Ovary (tissue), 9 donors: ENCODE results near the gene RPS6KB1. TPM values are rescaled to one million over a fixed set of nuclear protein-coding genes. Genes with fewer than 3 reads are reported as not detected.
"Not testable (repeated sequence)": the region's sequence is repeated elsewhere in the genome, so short reads cannot be mapped to it uniquely, and the experiment has no call there.

Experiments
- DNase-seq, 5 donors: peaks; one replicate each; pipeline ENCODE4 v3.0.0-alpha.2; 2019 to 2020
- H3K27ac ChIP-seq, 2 donors: fragments of 200-600 bp; one replicate each; pipeline versions ENCODE4 v1.5.1 to v1.8.0; 2019 to 2022
- H3K27me3 ChIP-seq: fragments of 200-600 bp; one replicate; pipeline ENCODE4 v1.8.0; 2022
- H3K36me3 ChIP-seq: fragments of 200-600 bp; sonication (generic); one replicate; pipeline ENCODE4 v1.5.1; 2019
- H3K4me1 ChIP-seq: one replicate; pipeline ENCODE4 v1.8.1; 2013; ENCODE audit warnings: mild to moderate bottlenecking, moderate library complexity; ENCODE audit not compliant: insufficient read depth
- H3K4me3 ChIP-seq: fragments of 200-600 bp; sonication (generic); one replicate; pipeline ENCODE4 v1.5.1; 2017
- H3K9me3 ChIP-seq, 2 donors: fragments of 200-600 bp in 1 of 2; sonication (generic) in 1 of 2; one replicate each; pipeline versions ENCODE4 v1.5.1 to v1.8.1; 2013 to 2019; ENCODE audit warnings: mild to moderate bottlenecking in 1 of 2, moderate library complexity in 1 of 2
- EP300 ChIP-seq: sonication (generic); formaldehyde crosslinking; IDR thresholded peaks from one replicate; pipeline ENCODE4 v1.6.1; 2017; ENCODE audit warnings: antibody characterized with exemption
- POLR2A ChIP-seq: fragments of 450-650 bp; IDR thresholded peaks from one replicate; pipeline ENCODE4 v1.6.1; 2017; ENCODE audit warnings: antibody characterized with exemption, mild to moderate bottlenecking, moderate library complexity
- WGBS, 3 donors: extraction: QIAGEN DNeasy Blood & Tissue Kit in 1 of 3; methylation state at CpG; one replicate each; pipeline versions ENCODE4 v1.1.5 to v1.1.7; 2013 to 2017; 5-methylcytosine and 5-hydroxymethylcytosine counted together
- intact Hi-C, 4 donors: fragments of 100-400 bp; cut with DNase I; formaldehyde crosslinking; loops; one replicate each; pipeline versions ENCODE4 v1.11.0 to v1.15.1; 2022 to 2023
- polyA plus RNA-seq, 2 donors: library from polyadenylated mRNA; stranded (reverse); fragments of 200-250 nt in 1 of 2; fragments of 350-450 nt in 1 of 2; fragmentation: Illumina TruSeq in 1 of 2; extraction: RNeasy Lipid Tissue Mini Kit (QIAGEN cat#74804) in 1 of 2; gene quantifications; one replicate each; pipeline ENCODE4 v1.2.3, GENCODE V29; 2013 to 2014
- total RNA-seq, 7 donors: library from RNA; depleted of rRNA in 2 of 7; stranded (reverse); fragments of >200 nt in 2 of 7; fragmentation: NEBNext Ultra II Directional in 3 of 7; extraction: Animal tissue kit (Norgen Biotek cat#: 25700) in 3 of 7; gene quantifications; one replicate each; pipeline versions ENCODE4 v1.1.0 to v1.2.4, GENCODE V29; 2016 to 2023
- TF ChIP-seq, protein P1 (sequence below), 3 donors: fragments of 450-650 bp in 2 of 3; fragments of 200-600 bp in 1 of 3; IDR thresholded peaks; one replicate each; pipeline versions ENCODE4 v1.5.1 to v1.8.0; 2016 to 2022; ENCODE audit warnings: antibody characterized with exemption in 3 of 3, mild to moderate bottlenecking in 1 of 3
- donor health status: DM: no; HTN: no; CAD: no; lungs with moderate emphysema.
- donor health status: DM: no; HTN: no; CAD: no.
- donor health status: Bipolar disorder and iron deficiency.
- donor health status: DM: yes; HTN: yes; CAD: no.
- donor health status: DM: no; HTN: no; CAD: no.
- donor health status: DM: yes; HTN: yes; CAD: no.

Gene RPS6KB1
- total and polyA plus RNA-seq, 9 donors = 14.8 to 46.2 (median 40.7) TPM

DNA sequence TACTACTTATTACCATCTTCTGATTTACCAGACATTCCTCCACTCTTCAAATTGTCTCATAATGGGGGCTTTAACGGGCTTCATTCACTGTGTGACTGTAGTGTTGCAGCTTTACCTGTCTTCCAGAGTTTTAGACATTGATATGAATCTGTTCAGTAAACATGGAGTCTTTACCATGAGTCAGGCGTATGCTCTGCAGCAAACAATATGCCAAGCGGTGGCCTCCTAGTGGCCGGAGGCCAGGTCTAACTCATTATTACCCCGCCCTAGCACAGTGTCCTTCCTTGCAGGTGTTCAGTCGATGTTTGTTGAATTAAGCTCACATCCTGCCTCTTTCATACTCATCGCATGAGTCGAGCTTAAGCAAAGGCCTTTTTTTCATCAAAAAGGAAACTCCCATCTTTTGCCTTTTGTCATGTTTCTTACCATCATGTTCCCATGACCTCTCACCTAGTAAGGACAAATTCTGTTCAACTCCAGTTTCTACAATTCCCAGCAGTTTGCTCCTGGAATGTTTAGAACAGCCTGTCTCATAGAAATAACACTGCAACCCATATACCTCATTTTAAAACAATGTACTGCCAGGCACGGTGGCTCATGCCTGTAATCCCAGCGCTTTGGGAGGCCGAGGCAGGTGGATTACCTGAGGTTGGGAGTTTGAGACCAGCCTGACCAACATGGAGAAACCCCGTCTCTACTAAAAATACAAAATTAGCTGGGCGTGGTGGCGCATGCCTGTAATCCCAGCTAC is 39.6 kb upstream of the RPS6KB1 start:
- peak in 1 of 5 donors; percentile 63 for DNase-seq
- no peaks in the 10 kb centered on the region for H3K36me3 ChIP-seq
- 58 to 64% (median 62%) methylated on average over 14 of the region's 14 CpGs for WGBS, 3 donors
- H3K27ac ChIP-seq = no peak overlapping the region
- H3K9me3 ChIP-seq = no peaks in the 10 kb centered on the region
- peaks cover 7% of the 10 kb centered on the region for H3K4me1 ChIP-seq
- TF ChIP-seq, protein P1, sequence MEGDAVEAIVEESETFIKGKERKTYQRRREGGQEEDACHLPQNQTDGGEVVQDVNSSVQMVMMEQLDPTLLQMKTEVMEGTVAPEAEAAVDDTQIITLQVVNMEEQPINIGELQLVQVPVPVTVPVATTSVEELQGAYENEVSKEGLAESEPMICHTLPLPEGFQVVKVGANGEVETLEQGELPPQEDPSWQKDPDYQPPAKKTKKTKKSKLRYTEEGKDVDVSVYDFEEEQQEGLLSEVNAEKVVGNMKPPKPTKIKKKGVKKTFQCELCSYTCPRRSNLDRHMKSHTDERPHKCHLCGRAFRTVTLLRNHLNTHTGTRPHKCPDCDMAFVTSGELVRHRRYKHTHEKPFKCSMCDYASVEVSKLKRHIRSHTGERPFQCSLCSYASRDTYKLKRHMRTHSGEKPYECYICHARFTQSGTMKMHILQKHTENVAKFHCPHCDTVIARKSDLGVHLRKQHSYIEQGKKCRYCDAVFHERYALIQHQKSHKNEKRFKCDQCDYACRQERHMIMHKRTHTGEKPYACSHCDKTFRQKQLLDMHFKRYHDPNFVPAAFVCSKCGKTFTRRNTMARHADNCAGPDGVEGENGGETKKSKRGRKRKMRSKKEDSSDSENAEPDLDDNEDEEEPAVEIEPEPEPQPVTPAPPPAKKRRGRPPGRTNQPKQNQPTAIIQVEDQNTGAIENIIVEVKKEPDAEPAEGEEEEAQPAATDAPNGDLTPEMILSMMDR (IDR thresholded peaks at IDR 0.05) = no peak
- TF ChIP-seq POLR2A (no peak), EP300 (no peak)
- H3K27me3 ChIP-seq = no peaks in the 10 kb centered on the region
- no peak overlapping the region for H3K4me3 ChIP-seq
- intact Hi-C loops = loop anchor here in 1 of 4 donors (5.0 kb wide), 1 partner anchor 101 kb away; no protein-coding TSS in a partner anchor

DNA sequence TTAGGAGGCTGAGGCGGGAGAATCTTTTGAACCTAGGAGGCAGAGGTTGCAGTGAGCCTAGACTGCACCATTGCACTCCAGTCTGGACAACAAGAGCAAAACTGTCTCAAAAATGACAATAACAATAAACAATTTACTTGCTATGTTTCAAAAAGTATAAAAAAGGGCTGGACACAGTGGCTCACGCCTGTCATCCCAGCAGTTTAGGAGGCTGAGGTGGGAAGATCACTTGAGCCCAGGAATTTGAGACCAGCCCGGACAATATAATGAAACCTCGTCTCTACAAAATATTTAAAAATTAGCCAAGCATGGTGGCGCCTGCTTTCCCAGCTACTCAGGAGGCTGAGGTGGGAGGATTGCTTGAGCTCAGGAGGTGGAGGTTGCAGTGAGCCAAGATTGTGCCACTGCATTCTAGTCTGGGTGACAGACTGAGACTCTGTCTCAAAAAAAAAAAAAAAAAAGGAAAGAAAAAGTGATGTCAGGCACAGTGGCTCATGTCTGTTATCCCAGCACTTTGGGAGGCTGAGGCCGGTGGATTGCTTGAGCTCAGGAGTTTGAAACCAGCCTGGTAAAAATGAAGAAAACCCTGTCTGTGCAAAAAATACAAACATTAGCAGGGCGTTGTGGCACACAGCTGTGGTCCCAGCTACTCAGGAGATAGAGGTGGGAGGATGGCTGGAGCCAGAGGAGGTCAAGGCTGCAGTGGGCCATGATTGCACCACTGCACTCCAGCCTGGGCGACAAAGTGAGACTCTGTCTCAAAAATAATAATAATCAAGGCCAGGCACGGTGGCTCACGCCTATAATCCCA is 38.8 kb upstream of the RPS6KB1 start:
- H3K9me3 ChIP-seq, H3K4me3 ChIP-seq, DNase-seq, H3K27me3 ChIP-seq, H3K27ac ChIP-seq, H3K36me3 ChIP-seq, H3K4me1 ChIP-seq: not testable (repeated sequence)
- intact Hi-C loops = loop anchor here in 1 of 4 donors (5.0 kb wide), 1 partner anchor 102 kb away; no protein-coding TSS in a partner anchor
- 72 to 87% (median 73%) methylated on average over 10 of the region's 10 CpGs for WGBS, 3 donors

DNA sequence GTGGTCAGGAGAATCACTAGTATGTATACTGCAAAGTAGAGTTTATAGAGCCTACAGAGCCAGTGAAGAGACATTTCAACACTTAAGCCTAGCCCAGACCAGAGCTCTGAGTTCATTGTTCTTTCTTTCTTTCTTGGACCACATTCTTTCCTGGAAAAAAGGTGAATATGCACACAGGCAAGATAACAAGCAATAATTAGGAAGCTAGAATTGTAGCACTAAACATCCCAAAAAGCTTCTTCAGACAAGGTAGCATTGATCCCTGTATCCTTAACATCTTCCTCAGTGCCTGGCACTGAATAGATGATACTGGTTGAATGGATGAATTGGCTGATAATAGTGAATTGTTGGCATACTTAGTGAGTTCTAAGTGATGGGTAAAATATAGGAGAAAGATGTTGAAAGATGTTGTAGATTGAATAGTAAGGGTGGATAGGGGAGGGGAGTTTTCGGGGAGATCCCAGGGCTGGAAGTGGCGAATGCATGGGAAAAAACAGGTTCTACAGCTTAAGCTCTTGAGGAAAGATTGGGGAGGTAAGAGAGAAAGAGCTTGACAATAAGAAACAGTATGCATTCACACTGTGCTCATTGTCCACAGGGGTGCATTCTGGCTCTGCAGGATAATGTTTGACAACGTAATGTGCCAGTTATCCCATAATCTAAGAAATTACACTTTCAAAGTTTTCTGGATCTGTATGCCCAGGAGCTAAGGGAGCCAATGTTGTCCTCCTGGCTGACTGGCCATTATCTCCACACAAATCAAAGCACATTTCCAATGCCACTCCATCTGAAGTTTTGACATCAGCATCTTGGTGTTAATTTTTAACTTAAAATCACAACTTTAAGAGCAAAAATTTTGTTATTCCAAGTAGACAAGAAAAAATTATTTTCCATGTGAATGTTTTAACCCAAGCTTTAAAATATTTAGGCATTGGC is 35.8 kb upstream of the RPS6KB1 start:
- H3K36me3 ChIP-seq = no peaks in the 10 kb centered on the region
- no peaks in the 10 kb centered on the region for H3K27me3 ChIP-seq
- intact Hi-C loops = no loop called here
- no peak for DNase-seq
- no peak overlapping the region for H3K27ac ChIP-seq
- TF ChIP-seq EP300 = no peak
- TF ChIP-seq, protein P1 (IDR thresholded peaks at IDR 0.05) = no peak
- TF ChIP-seq POLR2A = no peak
- H3K4me1 ChIP-seq = peaks cover 2% of the 10 kb centered on the region
- 94 to 98% (median 95%) methylated on average over 3 of the region's 3 CpGs for WGBS, 3 donors
- no peak overlapping the region for H3K4me3 ChIP-seq
- H3K9me3 ChIP-seq = no peaks in the 10 kb centered on the region

- Histone ChIP-seq H3K4me1 (no peaks in the 10 kb centered on the region), H3K36me3 (no peaks in the 10 kb centered on the region), H3K9me3 (no peaks in the 10 kb centered on the region), H3K27ac (no peak overlapping the region), H3K27me3 (no peaks in the 10 kb centered on the region), H3K4me3 (no peak overlapping the region)
- WGBS, 3 donors = 49 to 60% (median 60%) methylated on average over 5 of the region's 5 CpGs
- intact Hi-C loops = no loop called here
- no peak for TF ChIP-seq POLR2A
- TF ChIP-seq, protein P1 (IDR thresholded peaks at IDR 0.05) = no peak
- DNase-seq = no peak
These were observed 34.6 kb upstream of the RPS6KB1 start for GRCh38 chr17:59858167-59858816.
